ENCODE results near the gene PMP22.

GRCh38 chr17:15236281-15237105 lies 28.6 kb downstream of the PMP22 start:
- TF ChIP-seq POLR2A (IDR thresholded peaks at IDR 0.05; ENCODE audit: low read depth, low read length) (no peak), POLR2AphosphoS5 (IDR thresholded peaks at IDR 0.05; ENCODE audit: low read depth, low read length) (no peak), TAF1 (IDR thresholded peaks at IDR 0.05; ENCODE audit: borderline replicate concordance, low read depth, low read length) (no peak)

All from GM12892 (cell line).